GM21576 (cell line): ENCODE data around the gene TLX1.

Experiments used
- ATAC-seq: cut with Tn5 transposase; IDR thresholded peaks from one replicate; pipeline ENCODE4 v1.9.1; 2021; ENCODE audit warnings: mild to moderate bottlenecking, moderate library complexity; ENCODE audit not compliant: unreplicated experiment

The TLX1 gene

DNA sequence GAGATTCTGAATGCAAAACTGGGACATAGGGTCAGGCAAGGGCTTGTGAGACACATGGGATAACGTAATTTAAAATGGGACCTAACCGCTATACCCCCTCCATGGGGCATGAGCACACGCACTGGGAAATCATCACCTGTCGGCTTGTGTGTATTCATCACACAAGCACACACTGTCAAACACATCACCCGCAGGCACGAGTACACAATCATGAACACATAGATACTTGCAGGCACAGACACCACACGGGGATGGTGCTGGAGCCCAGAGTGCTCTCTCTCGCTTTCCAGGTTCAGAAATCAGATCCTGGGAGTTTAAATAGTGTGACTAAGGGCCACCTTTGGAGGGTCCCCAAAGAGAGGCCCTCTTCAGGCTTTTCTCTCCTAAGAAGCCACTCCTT lies 19.6 kb upstream of the TLX1 start:
- ATAC-seq: no peak

DNA sequence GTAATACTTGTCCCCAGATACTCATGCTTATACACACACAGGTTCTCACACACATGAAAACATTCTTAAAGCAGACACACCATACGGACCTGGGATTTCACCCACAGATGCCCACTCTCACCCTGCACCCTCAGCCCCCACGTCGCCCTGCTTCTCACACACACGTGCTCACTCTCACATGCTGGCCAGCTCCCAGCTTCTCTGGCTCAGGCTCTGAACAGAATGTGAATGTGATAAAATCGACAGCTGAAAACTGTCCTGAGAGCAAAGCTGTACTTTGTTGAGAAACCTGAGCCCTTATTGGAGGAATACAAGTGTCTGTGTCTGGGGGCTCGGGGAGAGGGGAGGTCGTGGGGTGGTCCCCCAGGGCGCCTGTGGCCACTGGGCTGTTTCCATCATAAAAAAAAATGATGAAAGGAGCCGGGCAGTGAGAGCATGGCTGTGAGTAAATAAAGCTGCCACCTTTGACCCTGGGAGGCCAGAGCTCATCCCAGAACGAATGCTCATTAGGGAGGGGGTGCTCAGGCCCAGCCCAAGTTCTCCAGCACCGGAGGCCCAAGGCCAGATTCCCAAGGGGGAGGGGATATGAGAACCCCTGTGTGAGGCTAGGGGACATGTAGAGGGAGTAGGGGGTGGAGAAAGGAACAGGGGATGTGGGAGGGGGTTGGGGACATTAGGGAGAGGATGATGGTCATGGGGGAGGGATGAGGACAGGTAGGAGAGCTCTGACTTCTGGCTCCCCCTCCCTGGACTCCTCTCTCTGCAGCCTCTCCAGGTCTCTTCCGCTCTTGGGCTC lies 18.1 kb upstream of the TLX1 start:
- ATAC-seq: no peak

DNA sequence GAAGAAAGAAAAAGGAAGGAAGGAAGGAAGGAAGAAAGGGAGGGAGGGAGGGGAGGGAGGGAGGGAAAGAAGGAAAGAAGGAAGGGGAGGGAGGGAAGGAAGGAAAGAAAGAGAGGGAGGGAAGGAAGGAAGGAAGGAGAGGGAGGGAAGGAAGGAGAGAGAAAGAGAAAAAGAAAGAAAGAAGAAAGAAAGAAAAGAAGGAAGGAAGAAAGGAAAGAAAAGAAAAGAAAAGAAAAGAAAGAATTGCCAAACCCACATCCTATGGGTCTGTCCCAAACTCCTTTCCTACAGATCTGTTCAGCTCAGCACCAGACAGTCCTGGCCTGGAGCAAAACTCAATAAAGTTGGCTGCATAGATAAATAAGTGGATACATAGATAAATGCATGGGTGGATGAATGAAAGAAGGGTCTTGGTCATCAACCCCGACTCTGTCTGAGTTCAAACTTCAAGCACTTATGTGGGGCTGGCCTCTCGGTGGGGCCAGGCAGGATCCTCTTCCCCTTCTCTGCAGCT lies 17.2 kb upstream of the TLX1 start:
- no peak for ATAC-seq

DNA sequence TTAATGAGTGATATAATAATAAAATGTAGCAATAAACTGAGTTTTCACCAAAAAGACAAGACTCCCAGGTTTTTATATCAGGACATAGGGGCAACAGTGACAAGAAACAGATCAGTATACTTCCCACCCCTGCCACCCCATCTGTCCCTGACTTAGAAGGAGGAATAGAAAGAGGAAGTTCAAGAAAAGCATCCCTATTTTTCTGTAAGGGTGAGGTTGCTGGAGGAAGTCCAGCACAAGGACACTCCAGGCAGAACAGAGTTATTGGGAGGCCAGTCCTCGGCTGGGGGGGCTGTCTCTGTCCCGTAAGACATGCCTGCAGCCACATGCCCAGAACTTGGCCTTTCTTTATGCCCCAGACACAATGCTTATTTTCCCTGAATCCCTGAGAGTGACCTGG lies 16.5 kb upstream of the TLX1 start:
- ATAC-seq: no peak

DNA sequence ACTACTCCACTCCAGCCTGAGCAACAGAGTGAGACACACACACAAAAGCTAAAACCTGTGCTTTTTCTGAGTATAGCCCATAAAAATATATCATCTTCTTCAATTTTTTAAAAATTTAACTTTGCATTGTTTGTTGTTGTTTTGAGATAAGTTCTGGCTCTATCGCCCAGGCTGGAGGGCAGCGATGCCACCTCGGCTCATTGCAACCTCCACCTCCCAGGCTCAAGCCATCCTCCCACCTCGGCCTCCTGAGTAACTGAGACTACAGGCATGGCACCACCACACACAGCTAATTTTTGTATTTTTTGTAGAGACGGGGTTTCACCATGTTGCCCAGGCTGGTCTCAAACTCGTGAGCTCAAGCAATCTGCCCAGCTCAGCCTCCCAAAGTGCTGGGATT lies 14.3 kb upstream of the TLX1 start:
- ATAC-seq: no peak

DNA sequence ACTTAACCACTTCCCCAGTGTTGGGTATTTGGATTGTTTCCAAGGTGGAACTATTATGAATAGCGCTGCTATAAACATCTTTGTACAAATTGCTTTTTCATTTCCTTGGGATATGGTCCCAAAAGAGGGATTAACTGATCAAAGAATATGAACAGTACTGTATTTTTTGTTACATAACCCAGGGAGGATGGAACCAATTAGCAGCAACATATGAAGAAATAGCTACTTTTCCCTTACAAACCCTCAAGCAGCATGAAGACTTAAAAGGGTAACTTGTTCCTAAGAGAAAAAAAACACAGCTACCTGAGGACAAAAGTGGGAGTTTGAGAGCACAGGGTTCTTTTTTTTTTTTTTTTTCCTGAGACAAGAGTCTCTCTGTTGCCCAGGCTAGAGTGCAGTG lies 13.1 kb upstream of the TLX1 start:
- ATAC-seq: no peak

DNA sequence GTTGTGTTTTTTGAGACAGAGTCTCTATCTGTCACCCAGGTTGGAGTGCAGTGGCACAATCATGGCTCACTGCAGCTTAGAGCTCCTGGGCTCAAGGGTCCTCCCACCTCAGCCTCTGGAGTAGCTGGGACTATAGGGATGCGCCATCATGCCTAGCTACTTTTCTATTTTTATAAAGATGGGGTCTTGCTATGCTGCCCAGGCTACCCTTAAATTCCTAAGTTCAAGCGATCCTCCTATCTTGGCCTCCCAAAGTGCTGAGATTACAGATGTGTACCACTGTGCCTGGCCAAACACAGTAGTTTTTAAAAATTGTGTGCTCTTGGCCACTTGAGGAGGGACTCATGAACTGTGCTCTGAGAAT lies 10.6 kb upstream of the TLX1 start:
- ATAC-seq: no peak

DNA sequence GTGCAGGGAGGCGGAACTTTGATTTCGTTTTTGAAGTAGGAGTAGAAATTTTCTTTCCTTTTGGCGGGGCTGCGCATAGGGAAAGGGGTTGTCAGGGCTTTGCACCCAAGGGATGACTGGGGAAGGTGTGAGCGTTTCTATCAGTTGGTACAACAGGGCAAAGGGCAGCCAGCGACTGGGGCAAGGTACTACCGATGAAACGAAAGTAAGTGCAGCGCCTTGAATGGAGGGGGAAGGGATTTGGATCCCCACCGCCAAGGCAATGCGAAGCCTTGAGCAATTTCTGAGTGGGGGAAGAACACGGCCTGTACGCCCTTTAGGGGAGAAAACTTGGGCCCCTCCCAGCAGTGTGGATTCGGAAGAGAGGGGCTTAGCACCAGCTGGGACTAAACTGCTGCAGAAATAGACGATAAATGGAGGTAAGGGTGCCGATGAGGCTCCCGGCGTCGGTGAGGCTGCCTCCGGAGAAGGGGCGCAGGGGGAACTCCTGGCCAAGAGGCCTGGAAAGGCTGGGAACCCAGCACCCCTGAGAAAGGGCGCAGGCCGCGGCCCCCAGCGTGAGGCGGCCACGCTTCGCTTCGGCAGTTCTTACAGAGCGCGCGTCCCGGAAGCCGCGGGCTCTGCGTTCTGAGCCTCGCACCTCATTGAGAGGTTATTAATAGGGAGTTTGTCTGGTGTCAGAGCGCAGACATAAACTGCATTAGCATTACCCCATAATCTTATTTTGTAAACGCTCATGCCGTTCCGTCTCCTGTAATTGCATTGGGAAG lies 10.0 kb upstream of the TLX1 start:
- ATAC-seq: no peak

DNA sequence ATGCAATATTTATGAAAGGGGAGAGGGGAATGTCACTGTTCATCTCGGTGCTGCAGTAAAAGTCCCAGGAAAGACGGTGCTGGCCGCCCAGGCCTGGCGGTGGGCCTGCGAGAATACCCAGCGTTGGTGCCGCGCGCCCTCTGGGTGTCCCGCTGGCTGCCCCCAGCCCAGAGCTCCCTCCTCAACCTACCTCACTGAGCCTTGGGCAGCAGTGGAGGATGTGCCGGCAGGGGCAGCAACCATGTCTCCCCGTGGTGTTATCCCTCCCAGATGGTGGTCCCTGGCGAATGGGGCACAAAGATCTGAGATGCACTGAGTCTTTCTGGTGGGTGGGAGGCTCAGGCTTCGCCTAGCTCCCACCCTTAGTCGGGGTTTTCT lies 9.5 kb upstream of the TLX1 start:
- no peak for ATAC-seq

DNA sequence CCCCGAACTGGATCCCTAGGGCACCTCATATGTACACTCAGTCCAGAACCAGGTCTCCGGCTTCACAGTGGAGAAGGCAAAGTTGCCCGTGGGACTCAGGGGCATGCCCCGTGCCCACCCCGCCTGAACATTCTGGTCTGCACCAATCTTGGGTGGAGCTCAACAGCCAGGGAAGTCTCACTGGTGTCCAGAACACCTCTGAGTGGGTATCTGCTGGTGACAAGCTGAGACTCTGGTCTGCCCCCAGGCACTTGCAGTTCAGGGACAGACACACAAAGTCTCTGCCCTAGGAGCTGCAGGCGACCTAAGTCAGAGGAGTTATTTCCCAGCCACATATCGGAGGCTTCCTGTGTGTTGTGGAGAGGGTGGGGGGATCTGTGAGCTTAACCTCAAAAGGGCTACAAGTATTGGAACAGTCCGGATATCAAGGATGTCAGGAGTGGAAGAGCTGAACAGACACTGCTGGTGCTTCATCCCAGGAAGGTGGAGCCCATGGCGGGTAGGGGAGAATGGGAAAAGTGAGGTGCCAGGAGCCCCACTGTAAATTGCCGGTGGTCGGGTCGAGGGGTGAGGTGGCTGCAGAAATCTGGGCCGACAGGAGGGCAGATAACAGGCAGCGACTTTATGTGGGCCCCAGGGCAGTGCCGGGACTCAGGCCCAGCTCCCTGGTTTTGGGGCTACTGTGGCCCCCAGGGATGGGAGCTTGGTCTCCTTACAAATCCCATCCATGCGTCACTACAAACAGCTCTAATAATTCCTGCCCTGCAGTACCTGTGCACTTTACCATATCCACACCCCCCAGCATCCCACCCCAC lies 8.6 kb upstream of the TLX1 start:
- ATAC-seq: no peak

DNA sequence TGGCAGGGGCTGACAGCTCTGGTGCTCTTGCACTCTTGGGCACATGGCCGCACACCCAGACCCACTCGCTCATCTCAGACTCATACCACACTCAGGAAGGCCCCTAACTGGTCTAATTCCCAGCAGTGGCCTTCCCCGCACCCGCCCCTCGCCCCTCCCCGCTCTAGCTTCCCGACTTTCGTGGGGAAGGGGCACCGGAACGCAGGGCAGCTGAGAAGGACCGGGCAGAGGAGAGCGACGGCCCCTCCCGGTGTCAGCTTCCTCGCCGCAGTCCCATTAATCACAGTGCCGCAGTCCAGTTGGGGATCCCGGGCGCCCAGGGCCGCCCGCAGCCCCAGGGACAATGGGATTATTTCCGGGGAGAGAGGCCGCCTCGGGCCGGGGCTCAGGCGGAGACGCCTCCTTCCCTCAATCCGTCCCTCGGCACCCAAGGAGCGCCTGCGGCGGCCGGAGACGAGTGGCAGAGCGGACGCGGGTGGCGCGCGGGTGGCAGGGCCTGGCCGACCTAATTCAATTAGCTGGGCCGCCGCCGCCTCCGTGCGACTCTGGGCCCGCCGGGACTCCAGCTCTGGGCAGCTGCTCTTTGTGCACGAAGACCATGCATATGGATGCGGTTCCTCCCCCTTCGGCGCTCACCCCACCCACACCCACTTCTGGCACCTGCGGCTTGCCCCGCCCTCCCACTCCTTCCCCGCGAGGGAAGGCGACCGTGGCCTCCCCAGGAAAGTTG lies 7.8 kb upstream of the TLX1 start:
- ATAC-seq: no peak

DNA sequence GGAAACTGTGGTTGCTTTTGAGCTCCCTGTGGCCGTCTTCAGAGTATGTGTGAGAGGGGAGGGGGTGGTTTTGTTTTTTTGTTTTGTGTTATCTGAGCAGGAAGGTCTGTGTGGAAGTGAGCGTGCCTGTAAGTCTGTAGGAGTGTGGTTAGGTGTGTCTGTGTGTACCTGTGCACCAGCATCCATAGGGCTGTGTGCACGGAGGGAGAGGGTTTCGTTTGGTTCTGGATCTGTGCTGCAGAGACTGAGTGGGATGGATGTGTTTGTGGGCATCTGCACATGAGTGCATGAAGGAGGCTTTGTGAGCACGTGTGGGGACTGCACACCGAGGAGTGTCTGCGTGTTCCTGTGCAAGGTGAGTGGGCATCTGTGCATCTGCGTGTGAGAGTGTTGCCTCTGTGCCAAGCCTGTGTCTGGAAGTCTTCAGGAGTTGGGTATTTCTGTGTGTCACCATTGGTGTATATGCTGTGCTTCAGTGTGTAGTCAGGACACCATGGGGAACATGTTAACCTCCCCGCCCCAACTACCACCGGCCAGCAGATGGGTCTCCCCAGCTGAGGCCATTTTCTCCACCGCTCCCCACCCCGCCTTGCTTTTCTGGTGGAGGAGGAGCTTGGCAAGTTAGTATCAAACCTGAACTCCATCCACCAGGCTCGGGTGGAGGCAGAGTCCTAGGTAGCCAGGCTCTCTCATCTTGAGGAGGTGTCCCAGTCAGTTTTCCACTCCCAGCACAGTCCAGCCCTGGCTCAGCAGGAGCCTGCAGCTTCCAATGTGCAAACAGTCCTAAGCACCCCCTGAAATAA lies 7.1 kb upstream of the TLX1 start:
- no peak for ATAC-seq

DNA sequence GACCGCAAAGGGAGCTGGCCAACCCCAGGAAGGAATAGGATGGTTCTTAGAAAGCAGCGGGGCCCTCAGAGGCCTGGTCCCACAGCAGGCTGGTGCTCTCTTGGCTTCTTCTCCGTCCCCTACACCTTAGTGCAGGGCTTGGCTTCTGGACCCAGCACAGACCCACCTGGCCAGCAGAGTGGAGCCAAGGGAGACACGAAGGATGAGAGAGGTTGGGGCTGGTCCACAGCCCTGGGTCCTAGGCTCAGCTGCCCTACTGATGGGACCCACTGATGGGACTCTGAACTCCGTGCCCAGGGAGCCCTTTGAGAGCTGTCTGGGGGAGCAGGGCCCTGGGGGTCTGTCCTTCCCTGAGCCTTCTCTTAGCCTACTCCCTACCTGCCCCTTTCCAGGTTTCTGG lies 6.2 kb upstream of the TLX1 start:
- ATAC-seq: no peak

DNA sequence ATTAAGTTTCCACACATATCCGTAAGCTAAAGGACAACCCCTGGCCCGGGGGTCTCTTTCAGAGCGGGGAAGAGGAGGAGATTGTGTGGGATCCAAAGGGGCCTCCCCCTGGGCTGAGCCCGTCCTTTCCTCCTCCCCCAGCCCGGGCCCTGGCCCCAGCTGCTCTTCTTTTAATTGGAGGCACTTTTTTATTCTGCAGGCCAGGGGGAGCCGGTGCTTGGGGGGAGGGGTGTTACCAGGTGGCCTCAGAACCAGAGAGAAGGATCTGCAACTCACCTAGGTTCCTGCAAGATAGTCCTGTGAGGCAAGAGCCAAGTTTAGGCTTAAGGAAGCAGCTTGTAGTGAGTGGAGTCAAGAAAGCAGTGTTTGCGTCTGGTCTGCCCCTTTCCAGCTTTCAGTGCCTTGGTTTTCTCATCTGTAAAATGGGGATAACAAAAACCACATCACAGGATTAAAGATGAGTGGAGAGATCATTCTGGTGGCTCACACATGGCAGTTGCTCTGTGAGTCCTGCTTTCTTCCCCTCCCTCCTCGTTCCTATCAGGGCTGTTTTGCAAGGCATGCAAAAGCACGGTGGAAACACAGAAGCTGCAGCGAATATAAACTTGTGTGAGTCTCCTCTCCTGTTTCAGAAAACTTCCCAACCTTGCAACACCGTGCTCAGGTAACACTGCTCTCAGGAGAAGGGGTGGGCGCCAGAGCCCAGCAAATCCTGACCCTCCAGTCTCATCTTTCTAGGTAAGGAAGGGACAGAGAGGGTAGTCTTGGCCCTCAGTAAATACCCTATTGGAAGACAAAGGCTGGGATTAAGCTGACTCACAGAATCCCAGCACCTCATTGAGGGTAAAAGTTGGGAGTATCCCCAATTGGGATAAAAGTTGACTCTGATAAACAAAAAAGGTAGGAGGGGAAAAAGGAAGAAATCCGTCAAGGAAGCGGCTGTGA lies 4.1 kb upstream of the TLX1 start:
- no peak for ATAC-seq

DNA sequence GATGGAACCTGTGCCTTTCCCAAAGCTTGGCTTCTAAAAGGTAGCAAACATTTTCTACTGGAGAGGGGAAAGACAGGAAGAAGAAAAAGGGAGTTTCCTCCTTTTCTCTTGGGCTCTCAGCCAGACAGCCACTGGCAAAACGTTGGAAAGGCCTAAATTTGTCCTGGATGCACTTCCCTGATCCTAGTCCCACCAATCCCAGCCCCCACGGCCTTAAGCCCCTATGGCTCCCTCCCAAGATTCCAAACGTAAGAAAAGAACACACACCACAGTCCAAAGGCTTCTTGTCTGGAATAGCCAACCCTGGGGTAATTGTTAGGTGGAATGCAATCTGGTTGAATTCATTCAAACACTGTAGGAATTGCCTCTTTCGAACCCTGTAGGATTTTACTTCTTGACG lies 959 bp upstream of the TLX1 start:
- ATAC-seq: no peak

DNA sequence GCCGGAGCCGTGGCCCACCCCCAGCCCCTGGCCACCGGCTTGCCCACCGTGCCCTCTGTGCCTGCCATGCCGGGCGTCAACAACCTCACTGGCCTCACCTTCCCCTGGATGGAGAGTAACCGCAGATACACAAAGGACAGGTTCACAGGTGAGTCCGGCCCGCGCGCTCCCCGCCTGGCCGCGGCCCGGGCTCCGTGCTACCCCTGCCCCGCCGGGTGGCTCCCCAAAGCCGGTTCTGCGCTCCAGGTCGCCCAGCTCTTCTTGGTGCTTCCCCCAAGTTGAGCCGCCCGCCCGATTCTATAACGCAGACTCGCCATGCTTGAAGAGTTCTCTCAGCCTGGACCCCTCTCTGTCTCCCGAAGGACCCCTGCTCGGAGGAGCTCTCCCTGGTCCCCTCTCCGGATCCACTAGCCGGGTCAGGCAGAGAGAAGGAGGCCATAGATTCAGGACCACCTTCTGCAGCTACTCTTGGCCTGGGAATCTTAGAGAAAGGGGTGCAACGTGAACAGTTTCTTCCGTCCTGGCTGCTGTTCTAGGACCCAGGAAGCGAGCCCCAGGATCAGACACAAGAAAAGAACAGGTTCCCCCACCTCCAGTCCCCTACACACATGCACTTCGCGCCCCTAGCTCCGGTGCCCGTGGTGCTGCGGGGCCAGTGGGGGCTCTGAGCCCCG lies 999 bp downstream of the TLX1 start:
- no peak for ATAC-seq

DNA sequence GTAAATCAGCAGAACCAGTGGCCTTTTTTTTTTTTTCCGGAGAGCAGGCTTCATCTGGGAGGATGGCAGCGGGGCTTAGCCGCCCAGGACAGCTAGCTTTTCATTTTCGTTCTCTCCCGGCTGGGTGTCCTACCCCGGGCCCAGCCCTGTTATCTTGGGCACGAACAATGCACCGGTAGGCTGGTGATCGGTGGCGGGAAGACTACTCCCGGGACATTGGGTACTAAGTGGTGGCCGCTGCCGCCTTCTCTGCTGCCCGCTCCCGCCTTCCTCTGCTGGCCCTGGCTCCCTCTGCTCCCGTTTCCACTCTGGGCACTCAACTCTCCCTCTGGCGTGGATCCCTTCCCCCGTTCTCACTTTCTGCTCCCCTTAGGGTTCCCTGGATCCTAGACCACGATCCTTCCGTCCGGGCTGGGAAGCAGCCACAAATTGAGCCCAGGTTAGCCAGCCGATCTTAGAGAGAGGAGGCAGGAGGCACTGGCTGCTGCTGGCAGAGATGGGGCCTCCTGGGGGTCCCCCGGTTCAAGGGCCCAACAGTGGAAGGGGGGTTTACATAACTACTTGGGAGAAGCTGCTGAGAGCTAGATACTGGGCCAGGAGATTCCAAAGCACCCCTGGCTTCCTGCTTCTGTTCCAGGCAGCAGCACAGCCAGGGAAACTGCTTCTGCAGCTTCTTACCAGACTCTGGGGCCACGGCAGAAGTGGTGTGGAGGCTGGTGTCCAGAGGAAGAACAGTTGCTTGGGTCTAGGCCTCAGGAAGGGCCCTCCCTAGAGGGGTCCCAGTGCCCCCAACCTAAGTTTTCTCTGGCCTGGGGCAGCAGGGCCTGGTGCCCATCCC lies 1.8 kb downstream of the TLX1 start:
- no peak for ATAC-seq
